B cell (primary cell): ENCODE data around the gene TMEM119.

Source experiments
- CTCF ChIP-seq: fragments of 200-600 bp; IDR thresholded peaks from one replicate; pipeline ENCODE4 v1.8.0; 2022; ENCODE audit warnings: antibody characterized with exemption, mild to moderate bottlenecking
- EZH2 ChIP-seq: IDR thresholded peaks from 2 replicates; pipeline ENCODE4 v1.6.1; 2012; ENCODE audit warnings: borderline replicate concordance, low read depth, mild to moderate bottlenecking, moderate library complexity, low read length; ENCODE audit not compliant: insufficient read depth, poor library complexity, severe bottlenecking

- TF ChIP-seq EZH2 (no peak), CTCF (no peak)
Observed at GRCh38 chr12:108585864-108586263, 12.0 kb downstream of the TMEM119 start.
